H1 (cell line): ENCODE results near the gene ZSWIM7. TPM values are rescaled to one million over a fixed set of nuclear protein-coding genes. Genes with fewer than 3 reads are reported as not detected.

ENCODE experiments used
- ASH2L ChIP-seq: fragments of 200-600, 300-600 bp; sonication (generic); IDR thresholded peaks from one replicate; pipeline ENCODE4 v1.7.1; 2017; ENCODE audit warnings: low read length
- BACH1 ChIP-seq: IDR thresholded peaks from 2 replicates; pipeline ENCODE4 v1.6.1; 2012; ENCODE audit warnings: low read length, improper control_type of control experiment
- CREB1 ChIP-seq: IDR thresholded peaks from 2 replicates; pipeline ENCODE4 v1.6.1; 2012; ENCODE audit warnings: inconsistent platforms
- EP300 ChIP-seq, 2 experiments: IDR thresholded peaks; 1 replicate in 1 of 2; 2 replicates in 1 of 2; pipeline ENCODE4 v1.6.1; 2011 to 2012; ENCODE audit warnings: low read depth in 2 of 2, low read length in 2 of 2, mild to moderate bottlenecking in 2 of 2, borderline replicate concordance in 1 of 2, inconsistent platforms in 1 of 2, moderate library complexity in 1 of 2
- EZH2 ChIP-seq: fragments of 200-600 bp; sonication (generic); IDR thresholded peaks from 2 replicates; pipeline ENCODE4 v1.7.1; 2012; ENCODE audit warnings: low read depth, mild to moderate bottlenecking, moderate library complexity, low read length, inconsistent platforms; ENCODE audit not compliant: severe bottlenecking
- FOSL1 ChIP-seq: IDR thresholded peaks from 2 replicates; pipeline ENCODE4 v1.6.1; 2011; ENCODE audit warnings: mild to moderate bottlenecking, low read depth, low read length, moderate library complexity; ENCODE audit not compliant: insufficient read depth
- HDAC6 ChIP-seq: IDR thresholded peaks from one replicate; pipeline ENCODE4 v1.7.1; 2012; ENCODE audit warnings: low read depth, mild to moderate bottlenecking, inconsistent platforms, low read length, moderate library complexity
- JUN ChIP-seq: IDR thresholded peaks from 2 replicates; pipeline ENCODE4 v1.6.1; 2011; ENCODE audit warnings: low read depth, mild to moderate bottlenecking, improper control_type of control experiment, low read length
- KDM1A ChIP-seq: fragments of 200-600, 300-600 bp; sonication (generic); IDR thresholded peaks from 2 replicates; pipeline ENCODE4 v1.7.1; 2016; ENCODE audit warnings: mild to moderate bottlenecking, low read length, borderline replicate concordance
- KDM5A ChIP-seq: fragments of 200-600 bp; IDR thresholded peaks from 2 replicates; pipeline ENCODE4 v1.7.1; 2012; ENCODE audit warnings: mild to moderate bottlenecking, low read length, inconsistent platforms, mixed read lengths
- POLR2A ChIP-seq, 2 experiments: IDR thresholded peaks; 1 replicate in 1 of 2; 2 replicates in 1 of 2; pipeline ENCODE4 v1.6.1; 2011; ENCODE audit warnings: low read depth in 2 of 2, low read length in 2 of 2, mild to moderate bottlenecking in 2 of 2; ENCODE audit errors: control extremely low read depth in 1 of 2
- RBBP5 ChIP-seq: IDR thresholded peaks from 2 replicates; pipeline ENCODE4 v1.7.1; 2012; ENCODE audit warnings: low read depth, mild to moderate bottlenecking, inconsistent platforms, low read length, moderate library complexity, borderline replicate concordance
- RXRA ChIP-seq: IDR thresholded peaks from 2 replicates; pipeline ENCODE4 v1.6.1; 2011; ENCODE audit warnings: low read depth, mild to moderate bottlenecking, low read length, moderate library complexity; ENCODE audit not compliant: insufficient read depth
- SIN3A ChIP-seq, 2 experiments: IDR thresholded peaks in 1 of 2; conservative IDR thresholded peaks in 1 of 2; 2 replicates each; pipeline ENCODE4 v1.6.1; 2011 to 2012; ENCODE audit warnings: low read length in 2 of 2, improper control_type of control experiment in 1 of 2, low read depth in 1 of 2, mild to moderate bottlenecking in 1 of 2
- SIRT6 ChIP-seq: IDR thresholded peaks from one replicate; pipeline ENCODE4 v1.7.1; 2012; ENCODE audit warnings: low read length, inconsistent platforms
- SP1 ChIP-seq: IDR thresholded peaks from 2 replicates; pipeline ENCODE4 v1.6.1; 2011; ENCODE audit warnings: low read depth, low read length
- SP2 ChIP-seq: IDR thresholded peaks from 2 replicates; pipeline ENCODE4 v1.6.1; 2012; ENCODE audit warnings: mild to moderate bottlenecking, low read length, inconsistent platforms
- TCF12 ChIP-seq: IDR thresholded peaks from 2 replicates; pipeline ENCODE4 v1.6.1; 2011; ENCODE audit warnings: low read depth, mild to moderate bottlenecking, low read length
- TEAD4 ChIP-seq: IDR thresholded peaks from 2 replicates; pipeline ENCODE4 v1.6.1; 2012; ENCODE audit warnings: low read depth, low read length, inconsistent platforms, mixed read lengths
- polyA plus RNA-seq, 7 experiments: library from polyadenylated mRNA; depleted of rRNA in 3 of 7; stranded (reverse) in 5 of 7; unstranded in 2 of 7; fragments of >200 nt in 5 of 7; fragments of 200-250 nt in 2 of 7; gene quantifications; 1 replicate in 5 of 7; 2 replicates in 1 of 7; 4 replicates in 1 of 7; pipeline versions ENCODE4 v1.2.1 to v1.2.3, GENCODE V29; 2011 to 2013; ENCODE audit warnings: missing spikeins in 2 of 7, mixed read lengths in 2 of 7
- total RNA-seq: library from RNA; stranded (reverse); fragmentation: NEBNext Ultra II Directional; extraction: Animal tissue kit (Norgen Biotek cat#: 25700); gene quantifications from 2 replicates; pipeline ENCODE4 v1.2.1, GENCODE V29; 2021
- TF ChIP-seq, protein P1 (sequence below): IDR thresholded peaks from 2 replicates; pipeline ENCODE4 v1.6.1; 2012; ENCODE audit warnings: inconsistent platforms
- TF ChIP-seq, protein P2 (sequence below): IDR thresholded peaks from 2 replicates; pipeline ENCODE4 v1.6.1; 2012; ENCODE audit warnings: low read length, inconsistent platforms
- TF ChIP-seq, protein P3 (sequence below): IDR thresholded peaks from 2 replicates; pipeline ENCODE4 v1.6.1; 2011; ENCODE audit warnings: low read length, improper control_type of control experiment

The ZSWIM7 gene
- total and polyA plus RNA-seq, 2 of the 8 experiments (the other 6 are each of a cell fraction or from before 2014, with no cell fraction given), result 39.3 to 57.7 TPM

DNA sequence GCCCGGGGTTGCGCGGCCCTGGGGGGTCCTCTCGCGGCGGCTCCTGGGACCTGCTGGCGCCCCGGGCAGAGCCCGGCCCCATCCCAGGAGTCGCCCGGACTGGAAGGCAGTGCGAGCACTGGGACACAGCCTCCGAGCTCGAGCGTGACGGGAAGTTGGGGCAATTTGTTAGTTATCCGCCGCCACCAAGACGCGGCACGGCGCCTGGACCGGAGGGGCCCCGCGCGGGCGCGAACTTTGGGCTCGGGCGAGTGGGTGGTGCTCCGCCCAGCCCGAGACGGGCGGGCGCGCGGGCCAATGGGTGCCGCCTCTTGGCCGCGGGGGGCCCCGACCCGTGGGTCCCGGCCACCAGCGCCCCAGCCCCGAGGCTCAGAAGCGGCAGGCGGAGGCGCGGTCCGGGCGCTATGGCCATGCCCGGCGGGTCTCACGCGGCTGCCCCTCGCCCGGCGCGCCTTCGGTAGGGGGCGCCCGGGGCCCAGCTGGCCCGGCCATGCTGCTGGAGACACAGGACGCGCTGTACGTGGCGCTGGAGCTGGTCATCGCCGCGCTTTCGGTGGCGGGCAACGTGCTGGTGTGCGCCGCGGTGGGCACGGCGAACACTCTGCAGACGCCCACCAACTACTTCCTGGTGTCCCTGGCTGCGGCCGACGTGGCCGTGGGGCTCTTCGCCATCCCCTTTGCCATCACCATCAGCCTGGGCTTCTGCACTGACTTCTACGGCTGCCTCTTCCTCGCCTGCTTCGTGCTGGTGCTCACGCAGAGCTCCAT, 54.6 kb downstream of the ZSWIM7 start, which contains the start of gene ADORA2B (continued):
- TF ChIP-seq, protein P1, sequence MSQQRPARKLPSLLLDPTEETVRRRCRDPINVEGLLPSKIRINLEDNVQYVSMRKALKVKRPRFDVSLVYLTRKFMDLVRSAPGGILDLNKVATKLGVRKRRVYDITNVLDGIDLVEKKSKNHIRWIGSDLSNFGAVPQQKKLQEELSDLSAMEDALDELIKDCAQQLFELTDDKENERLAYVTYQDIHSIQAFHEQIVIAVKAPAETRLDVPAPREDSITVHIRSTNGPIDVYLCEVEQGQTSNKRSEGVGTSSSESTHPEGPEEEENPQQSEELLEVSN, result peak; percentile 96
- peak; percentile 55 for TF ChIP-seq RBBP5
- 0 out of 2 replicates have a peak, but pooled peaks have one; percentile 8 for TF ChIP-seq TCF12
- TF ChIP-seq EP300 (IDR thresholded peaks at IDR 0.05; ENCODE audit: borderline replicate concordance in 1 of 2, low read depth in 2 of 2, low read length in 2 of 2), result no peak
- peak in 1 of 2 experiments; percentile 35; a peak in 1 of 3 replicates for TF ChIP-seq POLR2A (IDR thresholded peaks at IDR 0.05; ENCODE audit: control extremely low read depth in 1 of 2, low read depth in 2 of 2, low read length in 2 of 2)
- TF ChIP-seq KDM1A, result no peak; the same call in 1 of the 2 replicates
- TF ChIP-seq BACH1, result no peak
- TF ChIP-seq, protein P2, sequence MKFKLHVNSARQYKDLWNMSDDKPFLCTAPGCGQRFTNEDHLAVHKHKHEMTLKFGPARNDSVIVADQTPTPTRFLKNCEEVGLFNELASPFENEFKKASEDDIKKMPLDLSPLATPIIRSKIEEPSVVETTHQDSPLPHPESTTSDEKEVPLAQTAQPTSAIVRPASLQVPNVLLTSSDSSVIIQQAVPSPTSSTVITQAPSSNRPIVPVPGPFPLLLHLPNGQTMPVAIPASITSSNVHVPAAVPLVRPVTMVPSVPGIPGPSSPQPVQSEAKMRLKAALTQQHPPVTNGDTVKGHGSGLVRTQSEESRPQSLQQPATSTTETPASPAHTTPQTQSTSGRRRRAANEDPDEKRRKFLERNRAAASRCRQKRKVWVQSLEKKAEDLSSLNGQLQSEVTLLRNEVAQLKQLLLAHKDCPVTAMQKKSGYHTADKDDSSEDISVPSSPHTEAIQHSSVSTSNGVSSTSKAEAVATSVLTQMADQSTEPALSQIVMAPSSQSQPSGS, result no peak
- no peak for TF ChIP-seq RXRA
- no peak for TF ChIP-seq JUN
- TF ChIP-seq HDAC6, result no peak
- no peak for TF ChIP-seq SP1
- peak; percentile 42 for TF ChIP-seq EZH2
- no peak; the same call in 1 of the 2 replicates for TF ChIP-seq CREB1
- no peak for TF ChIP-seq SP2
- no peak for TF ChIP-seq SIRT6
- TF ChIP-seq ASH2L, result peak; percentile 37
- no peak for TF ChIP-seq SIN3A (conservative IDR thresholded peaks at IDR 0.05 in 1 of 2, IDR thresholded peaks at IDR 0.05 in 1 of 2; ENCODE audit: low read depth in 1 of 2, low read length in 2 of 2)
- no peak for TF ChIP-seq KDM5A
- no peak for TF ChIP-seq FOSL1
- no peak for TF ChIP-seq TEAD4
- TF ChIP-seq, protein P3, sequence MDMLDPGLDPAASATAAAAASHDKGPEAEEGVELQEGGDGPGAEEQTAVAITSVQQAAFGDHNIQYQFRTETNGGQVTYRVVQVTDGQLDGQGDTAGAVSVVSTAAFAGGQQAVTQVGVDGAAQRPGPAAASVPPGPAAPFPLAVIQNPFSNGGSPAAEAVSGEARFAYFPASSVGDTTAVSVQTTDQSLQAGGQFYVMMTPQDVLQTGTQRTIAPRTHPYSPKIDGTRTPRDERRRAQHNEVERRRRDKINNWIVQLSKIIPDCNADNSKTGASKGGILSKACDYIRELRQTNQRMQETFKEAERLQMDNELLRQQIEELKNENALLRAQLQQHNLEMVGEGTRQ, result no peak
